Keratinocyte (primary cell): ENCODE measurements around the gene NMRK2. TPM values are rescaled to one million over a fixed set of nuclear protein-coding genes. Genes with fewer than 3 reads are reported as not detected.

Experiments
- DNase-seq: peaks from one replicate; pipeline ENCODE4 v3.0.0-alpha.2; 2011; ENCODE audit warnings: low read depth, missing footprints, low spot score
- FAIRE-seq: peaks from 2 replicates; lab custom pipeline; 2011; peaks lifted over from hg19 to GRCh38; lab: Jason Lieb, UNC
- H2AFZ ChIP-seq: 2 replicates; pipeline ENCODE4 v1.6.0; 2012; ENCODE audit warnings: low read length, control low read depth, inconsistent platforms; ENCODE audit not compliant: control insufficient read depth
- H3K27ac ChIP-seq: 2 replicates; pipeline ENCODE4 v1.5.1; 2011; ENCODE audit warnings: low read length; ENCODE audit not compliant: control insufficient read depth, insufficient read depth
- H3K27me3 ChIP-seq: 3 replicates; pipeline ENCODE4 v1.6.0; 2011; ENCODE audit warnings: low read length; ENCODE audit not compliant: control insufficient read depth, insufficient read depth; ENCODE audit errors: extremely low read depth
- H3K36me3 ChIP-seq, 2 experiments: 2 replicates in 1 of 2; 3 replicates in 1 of 2; pipeline ENCODE4 v1.5.1; 2011; ENCODE audit warnings: low read length in 2 of 2, mild to moderate bottlenecking in 1 of 2; ENCODE audit not compliant: control insufficient read depth in 2 of 2, insufficient read depth in 2 of 2; ENCODE audit errors: extremely low read depth in 1 of 2
- H3K4me1 ChIP-seq: 3 replicates; pipeline ENCODE4 v1.5.1; 2011; ENCODE audit warnings: low read length; ENCODE audit not compliant: control insufficient read depth, insufficient read depth; ENCODE audit errors: extremely low read depth
- H3K4me2 ChIP-seq: 3 replicates; pipeline ENCODE4 v1.6.0; 2011; ENCODE audit warnings: low read depth, low read length; ENCODE audit not compliant: control insufficient read depth, insufficient read depth; ENCODE audit errors: extremely low read depth
- H3K4me3 ChIP-seq, 3 experiments: fragments of 200-600 bp in 1 of 3; sonication (generic) in 1 of 3; 2 replicates in 2 of 3; 3 replicates in 1 of 3; pipeline ENCODE4 v1.5.1; 2011 to 2016; ENCODE audit warnings: low read length in 3 of 3, mild to moderate bottlenecking in 3 of 3, control low read depth in 2 of 3, inconsistent platforms in 1 of 3, low read depth in 1 of 3, mixed read lengths in 1 of 3, mixed run types in 1 of 3, moderate library complexity in 1 of 3; ENCODE audit not compliant: control insufficient read depth in 2 of 3, insufficient read depth in 2 of 3; ENCODE audit errors: extremely low read depth in 1 of 3
- H3K79me2 ChIP-seq: 2 replicates; pipeline ENCODE4 v1.6.0; 2012; ENCODE audit warnings: low read length; ENCODE audit not compliant: control insufficient read depth, insufficient read depth
- H3K9ac ChIP-seq: 3 replicates; pipeline ENCODE4 v1.6.0; 2011; ENCODE audit warnings: low read length; ENCODE audit not compliant: control insufficient read depth, insufficient read depth; ENCODE audit errors: extremely low read depth
- H3K9me1 ChIP-seq: 3 replicates; pipeline ENCODE4 v1.6.0; 2011; ENCODE audit warnings: low read length; ENCODE audit not compliant: control insufficient read depth, insufficient read depth; ENCODE audit errors: extremely low read depth
- H3K9me3 ChIP-seq: 2 replicates; pipeline ENCODE4 v1.5.1; 2012; ENCODE audit warnings: low read depth, low read length; ENCODE audit not compliant: control insufficient read depth
- H4K20me1 ChIP-seq: 3 replicates; pipeline ENCODE4 v1.6.0; 2011; ENCODE audit warnings: low read length; ENCODE audit not compliant: control insufficient read depth, insufficient read depth; ENCODE audit errors: extremely low read depth
- CTCF ChIP-seq, 3 experiments: IDR thresholded peaks in 1 of 3; conservative IDR thresholded peaks in 1 of 3; optimal IDR thresholded peaks in 1 of 3; 2 replicates in 2 of 3; 3 replicates in 1 of 3; pipeline versions ENCODE3 to v1.5.1; 2011; ENCODE audit warnings: low read length in 3 of 3, mild to moderate bottlenecking in 3 of 3, moderate library complexity in 2 of 3, control low read depth in 1 of 3, inconsistent platforms in 1 of 3; ENCODE audit not compliant: insufficient read depth in 2 of 3; ENCODE audit errors: extremely low read depth in 1 of 3
- EZH2 ChIP-seq: IDR thresholded peaks from one replicate; pipeline ENCODE4 v1.6.1; 2012; ENCODE audit warnings: inconsistent platforms, mild to moderate bottlenecking, low read length, moderate library complexity
- dilution Hi-C: fragments of 300-500 bp; cut with MboI; formaldehyde crosslinking; loops from one replicate; pipeline ENCODE4 v1.7.0; 2020; ENCODE audit warnings: low sequenced_read_pairs; ENCODE audit not compliant: extremely low pct_ligation_motif_present
- polyA plus RNA-seq, 5 experiments: library from polyadenylated mRNA; depleted of rRNA in 3 of 5; stranded (reverse) in 3 of 5; stranded (forward) in 1 of 5; unstranded in 1 of 5; fragments of >200 nt; gene quantifications; 1 replicate in 1 of 5; 2 replicates in 3 of 5; 3 replicates in 1 of 5; pipeline versions ENCODE4 v1.2.1 to v1.2.3, GENCODE V29; 2011 to 2012; ENCODE audit warnings: missing spikeins in 2 of 5, low read depth in 1 of 5, low replicate concordance in 1 of 5

Gene NMRK2
- polyA plus RNA-seq, 1 donor (not counting 4 experiments of a cell fraction or from before 2014, with no cell fraction given): not detected

GRCh38 chr19:3904233-3904632 lies 28.6 kb upstream of the NMRK2 start:
- H3K4me1 ChIP-seq: no peaks in the 10 kb centered on the region
- dilution Hi-C loops: no loop called here
- no peak overlapping the region for H3K9ac ChIP-seq
- no peak overlapping the region for H3K27ac ChIP-seq
- FAIRE-seq (no peak), DNase-seq (no peak)
- no peaks in the 10 kb centered on the region for H4K20me1 ChIP-seq
- no peak overlapping the region for H2AFZ ChIP-seq
- H3K9me1 ChIP-seq: no peaks in the 10 kb centered on the region
- TF ChIP-seq CTCF (optimal IDR thresholded peaks at IDR 0.05 in 1 of 3, IDR thresholded peaks at IDR 0.05 in 1 of 3, conservative IDR thresholded peaks at IDR 0.05 in 1 of 3; ENCODE audit: extremely low read depth in 1 of 3, insufficient read depth in 2 of 3, low read length in 3 of 3) (no peak), EZH2 (no peak)
- H3K27me3 ChIP-seq: peaks cover 10% of the 10 kb centered on the region
- H3K4me3 ChIP-seq: no peak overlapping the region
- no peaks in the 10 kb centered on the region for H3K79me2 ChIP-seq
- H3K4me2 ChIP-seq: no peak overlapping the region
- no peaks in the 10 kb centered on the region for H3K9me3 ChIP-seq
- no peaks in the 10 kb centered on the region for H3K36me3 ChIP-seq

DNA sequence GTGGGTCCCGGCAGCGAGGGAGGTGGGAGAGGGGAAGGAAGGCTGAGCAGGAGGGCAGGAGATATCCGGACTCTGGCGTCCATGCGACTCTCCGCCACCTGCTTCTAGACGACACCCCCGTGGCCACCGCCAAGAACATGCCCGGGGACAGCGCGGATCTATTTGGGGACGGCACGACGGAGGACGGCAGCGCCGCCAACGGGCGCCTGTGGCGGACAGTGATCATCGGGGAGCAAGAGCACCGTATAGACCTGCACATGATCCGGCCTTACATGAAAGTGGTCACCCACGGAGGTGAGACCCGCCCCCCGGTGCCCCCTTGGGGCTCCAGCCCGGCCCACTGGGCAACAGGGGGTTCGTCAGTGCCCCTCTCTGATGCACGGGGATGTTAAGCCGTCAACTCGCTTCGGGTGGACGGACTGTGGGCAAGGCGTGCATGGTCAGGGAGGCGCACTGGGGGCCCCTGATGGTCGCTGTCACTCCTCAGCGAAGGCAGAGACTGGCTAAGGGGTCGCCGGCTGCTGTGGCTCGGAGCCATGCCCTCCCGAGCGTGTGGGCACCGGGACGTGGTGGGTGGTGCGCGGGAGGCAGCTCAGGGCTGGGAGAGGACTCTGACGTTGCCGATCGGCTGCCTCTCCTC lies 25.1 kb upstream of the NMRK2 start:
- H2AFZ ChIP-seq: no peak overlapping the region
- no peak for FAIRE-seq
- no peak for TF ChIP-seq EZH2
- no peak for TF ChIP-seq CTCF (optimal IDR thresholded peaks at IDR 0.05 in 1 of 3, IDR thresholded peaks at IDR 0.05 in 1 of 3, conservative IDR thresholded peaks at IDR 0.05 in 1 of 3; ENCODE audit: extremely low read depth in 1 of 3, insufficient read depth in 2 of 3, low read length in 3 of 3)
- no peaks in the 10 kb centered on the region for H3K79me2 ChIP-seq
- H3K4me2 ChIP-seq: no peak overlapping the region
- peaks cover 5% of the 10 kb centered on the region for H3K9me3 ChIP-seq
- no peaks in the 10 kb centered on the region for H3K9me1 ChIP-seq
- H3K4me1 ChIP-seq: no peaks in the 10 kb centered on the region
- no peaks in the 10 kb centered on the region for H3K36me3 ChIP-seq
- H3K27ac ChIP-seq: no peak overlapping the region
- no peaks in the 10 kb centered on the region for H4K20me1 ChIP-seq
- H3K9ac ChIP-seq: no peak overlapping the region
- H3K4me3 ChIP-seq: no peak overlapping the region
- dilution Hi-C loops: no loop called here
- H3K27me3 ChIP-seq: peaks cover 2% of the 10 kb centered on the region
- no peak for DNase-seq
